DND-41 (cell line): ENCODE results near the gene ARHGEF16.

Experiments used
- ATAC-seq: fragments of 200-7000 bp; cut with Tn5 transposase; 3 replicates; pipeline ENCODE4 v1.9.1; 2021; ENCODE audit warnings: low read depth; ENCODE audit not compliant: insufficient read depth
- DNase-seq: peaks from one replicate; pipeline ENCODE4 v3.0.0-alpha.2; 2020
- H2AFZ ChIP-seq: 2 replicates; pipeline ENCODE4 v1.6.0; 2012; ENCODE audit warnings: low read depth, low read length
- H3K27ac ChIP-seq: 2 replicates; pipeline ENCODE4 v1.5.1; 2012; ENCODE audit warnings: low read length, inconsistent platforms
- H3K27me3 ChIP-seq: fragments of 200-600 bp; sonication (generic); 2 replicates; pipeline ENCODE4 v1.6.0; 2012; ENCODE audit warnings: low read length, mild to moderate bottlenecking, inconsistent platforms; ENCODE audit not compliant: insufficient read depth, poor library complexity
- H3K36me3 ChIP-seq: 2 replicates; pipeline ENCODE4 v1.5.1; 2012; ENCODE audit warnings: low read length, inconsistent platforms; ENCODE audit not compliant: insufficient read depth
- H3K4me1 ChIP-seq: 2 replicates; pipeline ENCODE4 v1.5.1; 2012; ENCODE audit warnings: mild to moderate bottlenecking, low read length; ENCODE audit not compliant: insufficient read depth
- H3K4me2 ChIP-seq: 2 replicates; pipeline ENCODE4 v1.6.0; 2012; ENCODE audit warnings: mild to moderate bottlenecking, moderate library complexity, low read length, inconsistent platforms; ENCODE audit not compliant: insufficient read depth
- H3K4me3 ChIP-seq, 2 experiments: fragments of 200-600 bp in 1 of 2; shearing (Covaris generic) in 1 of 2; 2 replicates each; pipeline ENCODE4 v1.5.1; 2012 to 2016; ENCODE audit warnings: inconsistent platforms in 2 of 2, low read length in 2 of 2, mild to moderate bottlenecking in 2 of 2, low read depth in 1 of 2, moderate library complexity in 1 of 2
- H3K79me2 ChIP-seq: 2 replicates; pipeline ENCODE4 v1.6.0; 2012; ENCODE audit warnings: low read length, inconsistent platforms; ENCODE audit not compliant: insufficient read depth
- H3K9ac ChIP-seq: 2 replicates; pipeline ENCODE4 v1.6.0; 2012; ENCODE audit warnings: low read depth, mild to moderate bottlenecking, inconsistent platforms, low read length, moderate library complexity
- H3K9me3 ChIP-seq: 2 replicates; pipeline ENCODE4 v1.5.1; 2012; ENCODE audit warnings: low read length, moderate library complexity, mild to moderate bottlenecking, inconsistent platforms; ENCODE audit not compliant: insufficient read depth, severe bottlenecking
- H4K20me1 ChIP-seq: 2 replicates; pipeline ENCODE4 v1.6.0; 2012; ENCODE audit warnings: low read length; ENCODE audit not compliant: insufficient read depth
- EZH2 ChIP-seq: IDR thresholded peaks from 3 replicates; pipeline ENCODE4 v1.6.1; 2012; ENCODE audit warnings: borderline replicate concordance, low read depth, mild to moderate bottlenecking, moderate library complexity, low read length, inconsistent platforms; ENCODE audit not compliant: severe bottlenecking
- TF ChIP-seq, protein P1 (sequence below): IDR thresholded peaks from 2 replicates; pipeline ENCODE4 v1.5.1; 2012; ENCODE audit warnings: borderline replicate concordance, low read length, moderate library complexity, mild to moderate bottlenecking; ENCODE audit not compliant: poor library complexity, severe bottlenecking; ENCODE audit errors: extremely low read depth

The ARHGEF16 gene

DNA sequence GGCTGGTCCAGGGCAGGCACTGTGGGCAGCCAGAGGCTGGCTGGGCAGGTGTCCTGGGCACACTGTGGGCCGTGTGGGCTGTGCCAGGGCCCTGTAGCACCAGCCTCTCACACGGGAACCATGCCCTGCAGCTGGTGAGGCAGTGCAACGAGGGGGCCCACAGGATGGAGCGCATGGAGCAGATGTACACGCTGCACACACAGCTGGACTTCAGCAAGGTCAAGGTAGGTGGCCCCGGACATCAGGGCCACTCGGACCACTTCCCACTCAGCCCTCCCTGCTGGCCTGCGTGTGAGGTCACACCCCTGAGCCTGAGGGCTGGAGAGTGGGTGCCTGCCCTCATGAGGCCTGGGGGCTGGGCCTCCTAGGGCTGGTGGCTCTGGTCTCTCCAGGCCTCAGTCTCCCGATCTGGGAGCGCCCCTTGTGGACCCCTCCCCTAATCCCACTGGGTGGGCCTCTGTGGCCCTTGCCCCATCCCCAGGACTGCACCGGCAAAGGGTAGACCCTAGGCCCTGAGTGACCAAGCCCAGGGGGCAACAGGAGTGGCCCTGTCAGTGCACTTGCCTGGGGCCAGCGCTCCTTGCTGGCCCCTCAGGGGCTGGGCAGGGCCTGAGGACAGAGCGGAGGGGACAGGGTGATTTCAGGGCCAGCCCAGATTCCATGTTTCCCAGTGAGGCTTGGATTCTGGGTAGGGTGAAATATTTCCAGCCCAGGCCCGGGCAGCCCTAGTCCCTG lies 21.5 kb downstream of the ARHGEF16 start:
- no peak overlapping the region for H3K4me3 ChIP-seq
- no peak for DNase-seq
- no peaks in the 10 kb centered on the region for H3K36me3 ChIP-seq
- H3K4me1 ChIP-seq = no peaks in the 10 kb centered on the region
- no peak overlapping the region for H3K9ac ChIP-seq
- no peaks in the 10 kb centered on the region for H3K27me3 ChIP-seq
- H2AFZ ChIP-seq = no peak overlapping the region
- H3K27ac ChIP-seq = no peak overlapping the region
- no peaks in the 10 kb centered on the region for H3K9me3 ChIP-seq
- H3K4me2 ChIP-seq = no peak overlapping the region
- ATAC-seq = no peak
- H3K79me2 ChIP-seq = no peaks in the 10 kb centered on the region
- H4K20me1 ChIP-seq = 0 out of 2 replicates have a peak, but pooled peaks cover 9% of the 10 kb centered on the region
- TF ChIP-seq, protein P1, sequence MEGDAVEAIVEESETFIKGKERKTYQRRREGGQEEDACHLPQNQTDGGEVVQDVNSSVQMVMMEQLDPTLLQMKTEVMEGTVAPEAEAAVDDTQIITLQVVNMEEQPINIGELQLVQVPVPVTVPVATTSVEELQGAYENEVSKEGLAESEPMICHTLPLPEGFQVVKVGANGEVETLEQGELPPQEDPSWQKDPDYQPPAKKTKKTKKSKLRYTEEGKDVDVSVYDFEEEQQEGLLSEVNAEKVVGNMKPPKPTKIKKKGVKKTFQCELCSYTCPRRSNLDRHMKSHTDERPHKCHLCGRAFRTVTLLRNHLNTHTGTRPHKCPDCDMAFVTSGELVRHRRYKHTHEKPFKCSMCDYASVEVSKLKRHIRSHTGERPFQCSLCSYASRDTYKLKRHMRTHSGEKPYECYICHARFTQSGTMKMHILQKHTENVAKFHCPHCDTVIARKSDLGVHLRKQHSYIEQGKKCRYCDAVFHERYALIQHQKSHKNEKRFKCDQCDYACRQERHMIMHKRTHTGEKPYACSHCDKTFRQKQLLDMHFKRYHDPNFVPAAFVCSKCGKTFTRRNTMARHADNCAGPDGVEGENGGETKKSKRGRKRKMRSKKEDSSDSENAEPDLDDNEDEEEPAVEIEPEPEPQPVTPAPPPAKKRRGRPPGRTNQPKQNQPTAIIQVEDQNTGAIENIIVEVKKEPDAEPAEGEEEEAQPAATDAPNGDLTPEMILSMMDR = no peak
- TF ChIP-seq EZH2 = no peak

DNA sequence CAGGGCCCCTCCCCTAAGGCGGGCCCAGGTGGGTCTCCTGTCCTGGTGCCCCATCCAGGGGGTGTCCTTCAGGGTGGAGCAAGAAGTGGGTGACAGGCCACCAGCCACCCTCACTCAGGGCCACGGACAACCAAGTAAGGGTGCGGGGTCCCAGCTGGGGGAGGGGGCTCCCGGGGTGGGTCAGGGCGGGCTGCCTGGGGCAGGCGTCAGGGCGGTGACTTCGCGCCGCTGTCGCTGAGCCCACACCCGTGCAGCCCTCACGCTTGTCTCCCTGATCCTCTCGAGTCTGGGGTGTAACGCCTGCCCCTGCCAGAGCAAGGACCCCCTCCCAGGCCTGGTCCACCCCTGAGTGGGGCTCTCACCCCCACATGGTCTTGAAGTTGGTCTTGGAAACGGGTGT lies 22.2 kb downstream of the ARHGEF16 start:
- DNase-seq (no peak), ATAC-seq (no peak)
- no peak overlapping the region for H3K27ac ChIP-seq
- no peaks in the 10 kb centered on the region for H3K36me3 ChIP-seq
- no peaks in the 10 kb centered on the region for H3K79me2 ChIP-seq
- H3K4me2 ChIP-seq = no peak overlapping the region
- TF ChIP-seq, protein P1 = no peak
- no peak for TF ChIP-seq EZH2
- no peaks in the 10 kb centered on the region for H3K4me1 ChIP-seq
- no peaks in the 10 kb centered on the region for H3K9me3 ChIP-seq
- no peak overlapping the region for H3K4me3 ChIP-seq
- no peak overlapping the region for H3K9ac ChIP-seq
- H2AFZ ChIP-seq = no peak overlapping the region
- H4K20me1 ChIP-seq = peaks cover 9% of the 10 kb centered on the region; the same call in 1 of the 2 replicates
- no peaks in the 10 kb centered on the region for H3K27me3 ChIP-seq

DNA sequence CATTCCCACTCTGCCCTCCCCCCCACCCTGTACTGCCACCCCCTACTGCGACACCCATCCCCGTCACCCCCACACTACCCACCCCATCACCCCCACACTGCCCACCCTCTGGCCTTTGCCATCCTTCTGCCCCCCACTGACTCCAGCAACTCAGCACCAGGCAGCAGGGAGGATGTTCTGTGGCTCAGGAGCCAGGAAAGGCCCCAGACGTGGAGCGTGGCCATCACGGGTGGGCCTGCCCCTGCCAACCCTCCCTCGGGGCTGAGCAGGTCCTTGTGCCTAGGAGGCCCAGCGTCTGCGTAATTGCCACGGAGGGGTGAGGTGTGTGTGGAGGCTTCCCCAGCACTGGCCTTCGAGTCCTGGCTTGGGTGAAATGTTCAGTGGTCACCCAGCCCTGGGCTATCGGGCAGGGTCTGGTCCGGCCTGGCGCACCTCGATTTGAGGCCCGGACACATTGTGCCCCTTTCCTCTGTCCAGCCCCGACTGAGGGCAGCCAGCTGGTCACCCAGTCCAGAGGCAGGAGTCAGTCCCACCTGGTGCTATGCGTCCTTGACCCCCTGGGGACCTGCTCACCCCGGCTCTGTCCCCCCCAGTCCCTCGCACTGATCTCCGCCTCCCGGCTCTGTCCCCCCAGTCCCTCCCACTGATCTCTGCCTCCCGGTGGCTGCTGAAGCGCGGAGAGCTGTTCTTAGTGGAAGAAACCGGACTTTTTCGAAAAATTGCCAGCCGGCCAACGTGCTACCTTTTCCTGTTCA lies 23.0 kb downstream of the ARHGEF16 start:
- TF ChIP-seq EZH2 = no peak
- TF ChIP-seq, protein P1 = no peak

More for the DNA sequence above, 23.0 kb downstream of the ARHGEF16 start:
- Histone ChIP-seq H3K27ac (no peak overlapping the region), H3K4me3 (no peak overlapping the region), H3K4me1 (no peaks in the 10 kb centered on the region), H3K27me3 (no peaks in the 10 kb centered on the region), H3K9me3 (no peaks in the 10 kb centered on the region), H2AFZ (no peak overlapping the region), H4K20me1 (peaks cover 9% of the 10 kb centered on the region; the same call in 1 of the 2 replicates), H3K79me2 (no peaks in the 10 kb centered on the region), H3K9ac (no peak overlapping the region), H3K4me2 (no peak overlapping the region), H3K36me3 (no peaks in the 10 kb centered on the region)
- DNase-seq = no peak
- ATAC-seq = no peak
